CD4-positive, alpha-beta T cell treated with Interleukin-17A for 1 hour (primary cell): ENCODE results near the gene SLC39A7.

Source experiments
- DNase-seq: peaks from one replicate; pipeline ENCODE4 v3.0.0-alpha.2; 2020

Gene SLC39A7

DNA sequence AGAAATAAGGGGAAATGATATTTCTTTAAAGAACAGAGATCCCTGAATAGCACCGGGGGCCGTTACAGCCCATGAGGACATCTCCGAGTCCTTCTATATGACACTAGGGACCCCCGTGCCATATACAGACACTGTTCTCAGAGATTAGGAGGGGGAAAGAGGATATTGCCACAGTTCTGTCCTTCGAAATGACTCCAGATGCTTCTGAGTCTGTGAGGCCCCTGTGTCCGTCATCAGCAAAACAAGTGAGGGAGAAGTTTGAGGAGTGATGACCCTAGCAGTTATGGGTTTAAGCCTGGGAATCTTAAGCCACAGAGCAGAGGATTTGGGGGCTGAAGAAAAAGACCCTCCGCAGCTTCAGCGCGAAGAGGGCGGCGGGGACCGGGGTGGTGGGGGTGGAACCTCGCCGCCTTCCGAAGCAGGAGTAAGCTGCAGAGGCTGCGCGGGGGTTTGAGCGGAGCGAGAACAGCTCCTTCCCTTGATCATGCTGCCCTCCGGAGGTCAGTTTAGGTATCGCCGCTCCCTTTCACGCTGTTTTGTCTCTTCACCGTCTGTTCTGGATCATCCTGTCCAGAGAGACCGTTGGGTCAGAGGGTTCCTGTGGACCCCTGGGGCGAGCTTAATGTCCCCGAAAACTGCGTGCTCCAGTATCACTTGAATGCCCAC, 47.4 kb downstream of the SLC39A7 start:
- DNase-seq = peak; percentile 91

DNA sequence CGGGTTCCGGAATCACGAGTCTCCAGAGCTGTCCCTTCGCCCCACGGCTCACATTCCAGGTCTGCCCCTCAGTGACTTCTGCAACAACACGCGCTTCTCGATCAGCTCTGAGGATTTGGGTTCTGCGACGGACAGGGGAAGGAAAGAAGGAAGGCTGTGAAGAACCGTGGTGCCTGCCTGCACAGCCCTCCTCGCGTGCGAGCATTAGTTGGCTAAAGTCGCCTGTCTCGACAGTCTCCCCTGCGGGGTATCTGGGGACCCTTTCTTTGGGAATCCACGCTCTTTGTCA, 47.9 kb downstream of the SLC39A7 start:
- DNase-seq = no peak

GRCh38 chr6:33248932-33249731, 48.5 kb downstream of the SLC39A7 start:
- peak; percentile 99 for DNase-seq

GRCh38 chr6:33249732-33250630, 49.3 kb downstream of the SLC39A7 start:
- no peak for DNase-seq

- DNase-seq = no peak
These were observed 50.1 kb downstream of the SLC39A7 start for GRCh38 chr6:33250731-33251130.

DNA sequence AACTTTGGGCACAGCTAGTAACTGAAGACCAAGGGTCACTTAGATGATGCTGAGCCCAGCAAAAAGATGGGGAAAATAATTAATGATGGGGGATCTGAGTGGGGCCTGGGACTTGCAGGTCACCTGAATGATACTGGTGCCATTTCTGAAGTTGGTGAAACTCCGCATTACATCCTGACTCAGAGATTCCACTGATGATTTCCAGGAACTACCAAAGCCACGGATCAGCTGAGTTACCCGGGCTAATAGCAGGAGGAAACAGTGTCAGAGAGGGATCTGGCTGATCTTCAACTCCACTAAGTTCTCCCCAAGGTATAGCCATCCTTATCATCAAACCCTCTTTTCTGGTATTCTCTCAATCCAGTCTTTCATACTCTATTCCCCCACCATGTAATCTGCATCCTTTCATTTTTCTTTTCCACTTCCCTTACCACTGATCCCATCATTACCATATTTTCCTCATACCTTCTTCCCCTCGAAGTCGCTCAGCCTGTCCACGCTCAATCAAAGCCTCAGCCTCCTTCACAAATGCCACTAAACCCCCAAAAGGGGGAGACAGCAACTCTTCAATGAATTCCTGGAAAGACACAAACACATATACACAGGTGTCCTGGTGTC, 50.8 kb downstream of the SLC39A7 start:
- DNase-seq = no peak

- DNase-seq = no peak
These were observed 52.1 kb downstream of the SLC39A7 start for GRCh38 chr6:33252759-33253158.
